GM19043 (cell line): ENCODE results near the gene C2CD3.
"Not testable (repeated sequence)": the region's sequence is repeated elsewhere in the genome, so short reads cannot be mapped to it uniquely, and the experiment has no call there.

Source experiments
- ATAC-seq: cut with Tn5 transposase; IDR thresholded peaks from one replicate; pipeline ENCODE4 v1.9.1; 2021; ENCODE audit warnings: low read depth; ENCODE audit not compliant: unreplicated experiment

The C2CD3 gene

DNA sequence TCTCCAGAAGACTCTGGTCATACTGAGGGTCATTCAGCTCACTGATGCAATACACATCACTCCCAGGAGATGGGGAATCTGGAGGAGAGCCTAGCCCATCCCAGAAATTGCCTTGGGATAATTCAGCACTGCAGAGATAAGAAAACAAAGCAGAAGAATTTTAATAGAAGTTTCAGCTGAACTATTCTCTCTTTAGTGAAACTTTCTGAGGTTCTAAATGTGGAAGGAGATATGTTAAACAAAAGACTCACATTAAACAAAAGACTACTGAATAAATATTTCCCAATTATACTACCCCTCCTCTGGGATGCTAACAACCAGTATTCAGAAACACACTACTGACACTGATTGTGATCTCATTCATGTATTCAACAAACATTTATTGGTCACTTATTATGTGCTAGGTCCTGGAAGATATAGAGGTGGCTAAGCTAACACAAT is 47.8 kb downstream of the C2CD3 start:
- ATAC-seq, result no peak

DNA sequence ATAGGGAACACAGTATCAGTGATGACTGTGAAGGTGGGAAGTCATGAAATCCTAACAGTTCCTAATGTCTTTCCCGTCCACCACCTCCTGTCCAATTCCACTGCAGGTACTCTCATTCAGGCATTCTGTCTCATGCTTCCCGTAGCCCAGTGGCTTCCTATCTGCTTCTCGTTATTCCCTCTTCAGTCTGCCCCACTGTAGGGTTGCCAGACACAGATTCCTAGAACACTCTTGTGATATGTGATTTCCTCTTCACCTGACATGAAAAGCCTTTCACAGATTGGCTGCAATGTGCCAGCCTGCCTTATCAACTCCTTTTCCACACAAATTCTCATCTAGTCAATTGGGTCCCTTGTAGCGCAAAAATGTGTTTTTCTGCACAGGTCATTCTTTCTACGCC is 49.0 kb downstream of the C2CD3 start:
- no peak for ATAC-seq

DNA sequence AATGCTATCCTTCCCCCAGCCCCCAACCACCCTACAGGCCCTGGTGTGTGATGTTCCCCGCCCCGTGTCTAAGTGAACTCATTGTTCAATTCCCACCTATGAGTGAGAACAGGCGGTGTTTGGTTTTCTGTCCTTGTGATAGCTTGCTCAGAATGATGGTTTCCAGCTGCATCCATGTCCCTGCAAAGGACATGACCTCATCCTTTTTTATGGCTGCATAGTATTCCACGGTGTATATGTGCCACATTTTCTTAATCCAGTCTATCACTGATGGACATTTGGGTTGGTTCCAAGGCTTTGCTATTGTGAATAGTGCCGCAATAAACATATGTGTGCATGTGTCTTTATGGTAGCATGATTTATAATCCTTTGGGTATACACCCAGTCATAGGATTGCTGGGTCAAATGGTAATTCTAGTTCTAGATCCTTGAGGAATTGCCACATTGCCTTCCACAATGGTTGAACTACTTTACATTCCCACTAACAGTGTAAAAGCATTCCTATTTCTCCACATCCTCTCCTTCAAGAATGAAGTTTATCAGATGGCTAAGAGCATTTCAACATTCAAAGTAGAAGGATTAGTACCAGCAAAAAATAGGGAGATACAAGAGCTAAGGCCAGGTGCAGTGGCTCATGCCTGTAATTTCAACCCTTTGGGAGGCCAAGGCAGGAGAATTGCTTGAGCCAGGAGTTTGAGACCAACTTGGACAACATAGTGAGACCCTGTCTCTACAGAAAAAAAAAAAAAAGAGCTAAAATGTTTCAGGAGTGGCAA is 50.4 kb downstream of the C2CD3 start:
- ATAC-seq, result not testable (repeated sequence)

DNA sequence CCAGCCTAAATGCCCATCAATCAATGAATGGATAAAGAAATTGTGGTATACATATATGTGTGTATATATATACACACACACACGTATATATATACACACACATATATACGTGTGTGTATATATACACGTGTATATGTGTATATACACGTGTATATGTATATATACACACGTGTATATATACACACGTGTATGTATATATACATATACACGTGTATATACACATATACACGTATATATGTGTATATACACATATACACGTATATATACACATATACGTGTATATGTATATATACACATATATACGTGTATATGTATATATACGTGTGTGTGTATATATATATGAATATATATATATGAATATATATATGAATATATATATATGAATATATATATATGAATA is 54.1 kb downstream of the C2CD3 start:
- no peak for ATAC-seq

DNA sequence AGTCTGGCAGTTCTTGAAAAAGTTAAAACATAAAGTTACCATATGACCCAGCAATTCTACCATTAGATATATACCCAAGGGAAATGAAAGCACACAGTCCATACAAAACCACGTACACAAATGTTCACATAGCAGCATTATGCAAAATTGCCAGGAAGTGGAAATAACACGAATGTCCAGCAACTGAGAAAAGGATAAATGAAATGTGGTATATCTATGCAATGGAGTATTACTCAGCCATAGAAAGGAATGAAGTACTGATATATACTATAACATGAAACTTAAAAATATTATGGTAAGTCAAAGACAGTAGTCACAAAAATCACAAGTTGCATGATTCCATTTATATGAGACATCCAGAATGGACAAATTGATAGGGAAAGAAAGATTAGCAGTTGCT is 57.9 kb downstream of the C2CD3 start:
- no peak for ATAC-seq

DNA sequence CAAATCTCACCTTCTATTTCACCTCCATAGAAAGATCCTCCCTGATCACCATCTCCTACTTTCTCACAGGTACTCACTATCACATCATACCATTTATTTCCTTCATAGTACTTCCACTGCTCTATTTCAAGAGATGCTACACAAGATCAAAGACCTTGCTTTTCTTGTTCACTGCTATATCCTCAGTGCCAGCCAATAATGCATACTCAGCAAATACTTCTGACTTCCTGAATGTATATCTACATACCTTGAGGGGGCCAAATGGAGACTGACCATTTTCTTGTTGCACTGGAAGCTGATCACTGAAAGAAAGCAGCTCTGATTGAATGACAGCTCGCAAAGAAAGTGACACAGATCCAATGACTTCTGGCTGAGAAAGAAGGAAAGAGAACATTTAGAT is 64.7 kb downstream of the C2CD3 start:
- no peak for ATAC-seq

DNA sequence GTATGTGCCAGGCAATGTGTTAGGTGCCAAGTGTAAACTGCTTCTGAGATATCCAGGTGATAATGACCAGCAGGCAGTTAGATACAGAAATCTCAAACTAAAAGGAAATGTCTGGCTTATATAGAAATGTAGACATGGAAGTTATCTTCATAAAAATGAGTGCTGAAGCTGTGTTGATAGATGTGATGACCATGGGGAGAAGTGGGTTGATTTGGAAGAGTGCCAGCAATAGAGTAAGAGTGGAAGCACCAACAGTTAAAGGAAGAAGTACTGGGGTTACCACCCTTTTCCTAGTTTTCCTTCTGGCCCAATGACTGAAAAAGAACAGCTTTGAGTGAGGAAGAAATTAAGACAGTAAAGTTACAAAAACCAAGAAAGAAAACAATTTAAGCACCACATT is 68.5 kb downstream of the C2CD3 start:
- no peak for ATAC-seq

DNA sequence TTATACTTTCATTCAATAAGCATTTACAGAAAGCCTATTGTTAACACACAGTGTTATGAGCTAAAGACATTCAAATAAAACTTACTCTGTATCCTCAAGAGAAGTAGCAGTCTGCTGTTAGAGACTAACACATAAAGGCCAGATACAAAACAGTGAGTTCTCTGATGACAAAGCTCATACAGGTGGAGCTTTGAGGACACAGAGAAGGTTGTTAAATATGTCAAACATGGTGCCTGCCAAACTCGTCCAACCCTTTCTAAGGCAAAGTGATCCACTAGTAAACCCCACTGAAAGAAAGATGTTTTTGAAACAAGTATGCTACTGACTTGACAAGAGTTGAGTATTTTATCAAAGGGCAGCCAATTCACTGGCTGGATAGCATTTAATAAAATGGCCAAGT is 70.1 kb downstream of the C2CD3 start:
- no peak for ATAC-seq

DNA sequence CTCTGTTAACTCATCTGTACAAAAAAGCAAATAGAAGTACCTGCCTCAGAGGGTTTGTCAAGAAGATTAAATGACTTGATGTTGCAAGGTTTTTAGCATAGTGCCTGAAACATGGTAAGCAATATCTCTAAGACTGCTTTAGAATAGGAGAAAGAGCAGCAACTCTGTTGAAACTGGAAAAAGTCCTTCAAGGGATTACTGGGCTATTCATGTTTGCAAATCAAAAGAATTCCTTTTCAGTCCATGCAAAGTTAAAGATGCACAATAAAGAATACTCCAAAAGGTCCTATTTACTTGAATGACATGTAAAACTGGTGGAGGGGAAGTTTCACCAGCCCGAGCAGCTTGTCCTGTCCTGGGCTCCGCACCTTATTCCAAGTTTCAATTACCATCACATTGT is 70.6 kb downstream of the C2CD3 start:
- no peak for ATAC-seq

DNA sequence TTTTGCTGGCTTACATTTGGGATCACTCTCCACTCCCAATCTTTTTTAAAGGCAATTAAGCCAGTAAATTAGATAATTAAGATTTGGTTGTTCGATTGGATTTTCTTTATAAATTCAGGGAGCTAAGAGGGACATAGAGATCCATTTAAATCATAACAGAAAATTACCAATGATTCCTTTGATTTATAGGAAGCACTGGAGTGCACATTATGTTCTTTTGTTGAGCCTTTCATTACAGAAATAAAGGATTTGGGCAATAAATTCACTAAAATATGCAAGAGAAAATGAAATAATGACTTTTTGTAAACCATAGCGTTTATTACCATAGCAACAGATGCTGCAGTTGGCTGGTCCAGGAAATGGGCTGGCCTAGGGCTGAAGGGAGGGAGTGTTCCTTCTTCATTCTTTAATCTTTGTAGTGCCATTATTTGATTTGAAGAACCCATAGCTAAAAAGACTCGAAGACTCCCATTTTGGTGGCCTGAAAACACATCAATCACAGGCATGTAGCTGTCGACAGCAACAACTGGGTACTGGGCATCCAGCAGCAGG is 73.0 kb downstream of the C2CD3 start:
- no peak for ATAC-seq

DNA sequence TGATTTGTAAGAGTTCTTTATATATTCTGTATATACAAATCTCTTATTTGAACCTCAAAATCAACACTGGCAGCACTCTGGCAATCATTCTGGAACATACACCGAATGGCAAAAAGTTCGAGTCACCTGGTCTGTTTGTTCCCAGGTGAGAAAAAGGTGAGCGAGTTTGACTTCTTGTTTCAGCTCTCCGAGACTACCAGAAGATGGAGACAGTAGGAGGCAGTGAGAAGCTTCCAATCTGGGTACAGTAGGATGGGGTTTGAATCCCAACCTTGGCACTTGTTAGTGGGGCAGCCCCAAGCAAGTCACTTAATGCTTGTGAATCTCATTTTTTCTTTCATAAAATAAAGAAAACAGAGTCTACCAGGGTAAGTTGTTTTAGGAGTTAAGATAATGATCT is 76.4 kb downstream of the C2CD3 start:
- ATAC-seq, result no peak

DNA sequence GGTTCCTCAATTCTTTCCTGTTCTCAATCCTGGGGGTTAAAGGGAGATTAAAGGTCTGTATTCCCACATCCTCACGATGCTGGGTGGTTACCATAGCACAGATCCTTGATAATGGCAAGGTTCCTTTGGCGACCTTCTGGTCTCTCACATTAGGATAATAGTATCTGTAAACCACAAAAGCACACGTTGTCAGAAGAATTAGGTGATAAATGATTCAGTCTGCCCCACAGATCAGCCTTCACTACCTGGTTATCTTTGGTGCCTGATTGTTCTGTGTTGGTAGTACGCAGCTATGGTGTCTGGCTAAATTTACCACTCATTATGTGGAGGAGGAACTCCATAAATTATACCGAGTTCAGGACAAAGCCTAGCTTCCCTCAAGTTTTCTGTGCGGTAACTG is 78.4 kb downstream of the C2CD3 start:
- no peak for ATAC-seq

DNA sequence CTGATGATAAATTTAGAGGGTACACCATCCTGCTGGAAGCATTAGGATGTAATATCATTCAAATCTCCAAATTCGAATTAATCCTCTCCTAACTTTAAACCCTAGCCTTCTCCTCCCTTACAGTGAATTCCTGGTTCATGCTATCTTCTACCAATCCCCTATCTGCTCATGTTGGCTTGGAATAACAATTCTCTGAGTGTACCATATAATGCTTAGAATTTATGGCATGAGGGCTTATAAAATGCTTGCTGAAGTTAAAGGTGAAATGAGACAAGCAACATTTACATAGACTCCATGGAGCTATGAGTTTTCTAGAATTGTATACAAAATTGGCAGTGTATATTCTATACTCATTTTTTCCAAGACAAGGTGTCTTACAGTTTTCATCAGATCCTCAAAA is 79.3 kb downstream of the C2CD3 start:
- no peak for ATAC-seq

DNA sequence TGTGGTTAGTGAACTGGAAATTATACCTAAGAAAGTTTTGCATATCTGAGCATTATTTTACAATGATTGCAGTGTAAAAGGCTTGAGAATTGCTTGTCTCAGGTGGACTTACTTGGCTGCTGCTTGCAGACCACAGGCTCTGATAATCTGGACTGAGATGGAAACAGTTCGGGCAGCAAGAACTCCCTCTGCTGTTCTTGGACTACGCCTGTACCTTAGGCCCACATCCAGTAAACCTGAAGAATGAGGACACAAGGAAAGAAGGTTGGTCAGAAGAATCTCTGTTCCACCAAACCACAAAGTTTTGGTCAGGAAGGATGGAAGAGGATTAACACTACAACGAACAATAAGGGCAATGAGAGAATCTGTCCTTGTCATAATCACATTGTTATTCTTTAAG is 80.1 kb downstream of the C2CD3 start:
- no peak for ATAC-seq

DNA sequence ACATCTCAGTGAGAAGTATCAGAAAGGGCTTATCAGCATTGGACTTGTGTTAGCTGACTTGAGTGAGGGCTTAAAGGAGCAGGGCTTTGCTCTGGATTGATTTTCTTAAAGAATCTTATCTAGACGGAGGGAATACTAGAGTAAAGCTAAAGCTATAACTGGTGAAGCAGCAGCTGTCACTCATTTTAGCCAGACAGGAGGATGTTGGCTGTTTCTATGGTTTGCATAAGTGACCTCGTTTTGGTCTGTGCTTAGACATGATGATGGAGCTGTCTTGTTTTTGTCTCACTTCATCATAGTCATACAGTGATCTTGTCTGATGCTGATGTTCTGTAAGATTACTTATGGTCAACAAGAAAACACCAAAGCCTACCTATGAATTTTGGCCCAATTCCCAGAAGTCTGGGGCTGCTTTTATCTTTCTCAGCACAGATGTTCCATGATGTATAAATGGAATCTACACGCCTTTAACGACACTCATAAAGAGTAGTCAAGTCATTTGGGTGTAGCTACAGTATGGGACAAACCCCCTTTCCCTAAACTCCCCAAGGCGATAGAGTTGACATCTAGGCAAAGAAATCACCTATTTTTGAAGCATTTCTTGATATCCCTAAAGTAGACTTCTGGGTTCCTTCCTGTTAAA is 84.4 kb downstream of the C2CD3 start:
- no peak for ATAC-seq

DNA sequence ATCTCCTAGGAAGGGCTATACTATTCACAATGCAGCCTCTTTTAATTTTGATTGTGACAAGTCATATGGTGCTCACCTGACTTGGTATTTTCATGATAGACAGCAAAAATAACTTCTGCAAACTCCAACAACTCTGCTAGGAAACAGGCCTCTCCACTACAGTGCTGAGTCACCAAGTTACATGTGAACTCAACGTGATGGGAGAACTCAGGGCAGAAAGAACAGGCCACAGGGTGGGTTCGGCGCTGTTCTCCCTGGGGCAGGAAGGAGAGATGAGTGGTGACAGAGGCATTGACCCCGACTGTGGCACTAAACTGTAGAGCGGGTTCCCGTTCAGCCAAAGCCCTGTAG is 85.3 kb downstream of the C2CD3 start:
- no peak for ATAC-seq

DNA sequence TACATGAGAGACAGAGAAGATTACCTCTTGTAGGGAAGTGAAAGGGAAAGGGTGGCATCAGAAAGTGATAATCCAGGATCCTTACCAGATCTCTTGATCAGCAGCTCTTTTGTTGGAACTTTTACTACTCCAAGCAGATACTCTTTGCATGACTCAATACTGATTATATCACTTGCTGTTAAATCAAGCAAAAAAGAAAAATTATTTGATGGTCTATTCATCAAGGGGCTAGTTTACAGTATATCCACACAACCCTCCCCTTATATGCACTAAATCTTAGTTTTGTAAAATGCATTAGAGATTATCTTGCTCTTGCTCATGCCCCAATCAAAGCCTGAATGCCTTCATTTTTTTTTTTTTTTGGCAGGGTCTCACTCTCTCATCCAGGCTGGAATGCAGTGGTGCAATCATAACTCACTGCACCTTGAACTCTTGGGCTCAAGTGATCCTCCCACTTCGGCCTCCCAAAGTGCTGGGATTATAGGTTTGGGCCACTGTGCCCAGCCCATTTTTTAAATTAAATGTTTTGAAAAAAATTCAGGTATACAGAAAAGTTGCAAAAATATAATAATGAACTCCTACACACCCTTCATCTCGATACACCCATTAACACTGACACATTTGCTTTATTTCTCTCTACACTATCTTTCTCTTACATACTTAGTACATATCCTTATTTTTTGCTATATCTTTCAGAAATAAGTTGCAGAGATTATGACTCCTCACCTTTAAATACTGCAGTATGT is 85.8 kb downstream of the C2CD3 start:
- ATAC-seq, result no peak

DNA sequence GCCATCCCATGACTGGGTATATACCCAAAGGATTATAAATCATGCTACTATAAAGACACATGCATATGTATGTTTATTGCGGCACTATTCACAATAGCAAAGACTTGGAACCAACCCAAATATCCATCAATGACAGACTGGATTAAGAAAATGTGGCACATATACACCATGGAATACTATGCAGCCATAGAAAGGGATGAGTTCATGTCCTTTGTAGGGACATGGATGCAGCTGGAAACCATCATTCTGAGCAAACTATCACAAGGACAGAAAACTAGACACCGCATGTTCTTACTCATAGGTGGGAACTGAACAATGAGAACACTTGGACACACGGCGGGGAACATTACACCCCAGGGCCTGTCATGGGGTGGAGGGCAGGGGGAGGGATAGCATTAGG is 86.9 kb downstream of the C2CD3 start:
- not testable (repeated sequence) for ATAC-seq

DNA sequence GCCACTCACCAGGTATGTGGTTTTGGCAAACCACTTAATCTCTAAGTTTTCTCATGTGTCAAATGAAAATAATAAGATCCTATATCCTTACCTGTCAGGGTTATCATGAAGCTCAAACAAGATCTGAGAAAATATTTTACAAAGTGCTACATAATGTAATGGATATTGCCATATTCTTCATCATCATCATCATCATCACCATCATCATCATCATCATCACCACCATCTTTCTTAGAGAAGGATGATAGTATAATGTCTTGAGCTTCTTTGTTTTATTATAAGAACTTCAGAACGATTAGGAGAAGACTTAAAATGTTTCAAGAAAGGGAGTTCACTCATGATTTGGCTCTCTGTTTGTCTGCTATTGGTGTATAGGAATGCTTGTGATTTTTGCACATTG is 89.4 kb downstream of the C2CD3 start:
- ATAC-seq, result no peak

DNA sequence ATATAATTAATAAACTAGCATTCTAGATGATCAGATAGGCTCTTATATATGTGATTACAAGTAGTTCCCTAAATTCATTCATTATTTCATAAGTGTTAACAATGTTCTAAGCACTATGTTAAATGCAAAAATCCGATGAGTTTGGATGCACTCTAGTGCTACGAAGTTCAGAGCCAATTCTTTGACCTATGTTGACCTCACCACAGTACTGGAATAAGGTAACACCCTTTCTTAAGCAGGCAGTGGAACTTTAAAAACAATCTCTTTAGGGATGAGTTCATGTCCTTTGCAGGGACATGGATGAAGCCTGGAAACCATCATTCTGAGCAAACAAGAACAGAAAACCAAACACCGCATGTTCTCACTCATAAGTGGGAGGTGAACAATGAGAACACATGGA is 93.6 kb downstream of the C2CD3 start:
- ATAC-seq, result no peak

DNA sequence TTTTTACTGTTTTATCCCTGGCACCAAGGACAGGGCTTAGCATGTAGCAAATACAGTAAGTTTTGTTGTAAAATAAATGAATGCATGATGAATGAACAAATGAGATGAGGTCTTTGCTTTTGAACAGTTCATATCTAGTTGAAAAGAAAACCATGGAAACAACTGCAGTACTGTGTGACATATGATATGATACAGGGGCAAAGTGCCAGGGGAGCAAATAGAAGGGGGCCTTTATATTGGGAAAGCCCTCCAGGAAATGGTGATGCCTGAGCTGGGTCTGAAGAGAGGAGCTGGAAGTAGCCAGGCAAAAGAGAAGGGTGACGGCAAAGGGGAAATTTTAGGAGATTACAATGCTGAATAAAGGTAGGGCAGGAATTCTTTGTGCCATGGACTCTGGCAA is 98.1 kb downstream of the C2CD3 start:
- ATAC-seq, result no peak

DNA sequence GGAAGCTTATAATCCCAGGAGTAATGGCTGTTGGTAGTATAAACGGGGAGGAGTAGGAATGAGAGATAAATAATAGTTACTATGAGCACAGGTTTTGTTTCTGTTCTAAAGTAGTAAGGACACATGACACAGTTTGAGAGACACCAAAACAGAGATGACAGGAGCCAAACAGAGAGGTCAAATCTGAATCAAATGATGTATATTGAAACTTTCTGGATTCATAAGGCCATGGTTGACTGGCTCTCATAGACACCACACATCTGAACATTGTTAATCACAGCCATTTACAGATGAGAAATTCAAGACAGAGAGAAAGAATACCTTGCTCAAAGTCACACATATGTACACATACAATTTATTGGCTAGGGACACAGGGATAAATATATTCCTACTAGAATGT is 98.5 kb downstream of the C2CD3 start:
- no peak for ATAC-seq
